Adrenal gland (tissue), 5 donors: ENCODE results near the gene PDIA5.

Source experiments
- CTCF ChIP-seq, 6 experiments: fragments of 450-650 bp in 4 of 6; fragments of 200-600 bp in 2 of 6; sonication (generic) in 1 of 6; IDR thresholded peaks; 1 replicate in 5 of 6; 2 replicates in 1 of 6; pipeline versions ENCODE4 v1.5.1 to v1.8.0; 2016 to 2021; ENCODE audit warnings: antibody characterized with exemption in 6 of 6, mild to moderate bottlenecking in 2 of 6, moderate library complexity in 1 of 6
- POLR2A ChIP-seq, 2 donors: fragments of 450-650 bp; IDR thresholded peaks; one replicate each; pipeline ENCODE4 v1.6.1; 2017; ENCODE audit warnings: antibody characterized with exemption in 2 of 2, mild to moderate bottlenecking in 2 of 2, moderate library complexity in 1 of 2
- donor health status: DM: no; HTN: no; CAD: no.

GRCh38 chr3:123165163-123165562, 98.3 kb downstream of the PDIA5 start:
- no peak for TF ChIP-seq CTCF (IDR thresholded peaks at IDR 0.05)
- TF ChIP-seq POLR2A (IDR thresholded peaks at IDR 0.05) = no peak
